ENCODE results near the gene XKR8. TPM values are rescaled to one million over a fixed set of nuclear protein-coding genes. Genes with fewer than 3 reads are reported as not detected.
"Not testable (repeated sequence)": the region's sequence is repeated elsewhere in the genome, so short reads cannot be mapped to it uniquely, and the experiment has no call there.

Gene XKR8
- total RNA-seq, 2 experiments from 2014 or later, result 3.4 to 3.6 TPM

DNA sequence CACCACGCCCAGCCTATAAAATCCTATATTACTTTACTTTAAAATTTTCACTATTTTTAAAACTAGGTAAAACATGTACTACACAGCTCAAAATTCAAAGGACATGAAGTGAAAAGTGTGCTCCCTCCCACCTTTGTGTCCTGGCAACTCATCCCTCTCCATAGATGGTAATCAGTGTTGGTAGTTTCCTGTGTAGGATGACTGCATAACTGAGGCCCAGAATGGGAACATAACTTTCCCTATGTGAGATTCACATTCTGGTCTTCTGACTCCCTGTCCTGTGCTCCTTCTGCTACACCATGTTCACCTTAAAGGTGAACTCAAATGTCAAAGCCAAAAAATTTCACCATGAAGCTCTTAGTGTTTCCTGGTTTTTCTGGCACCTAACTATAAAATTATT is 39.3 kb downstream of the XKR8 start:
- Mint-ChIP-seq H3K4me1 (ENCODE audit: low read depth) (no peaks in the 10 kb centered on the region), H3K27me3 (no peaks in the 10 kb centered on the region), H3K36me3 (ENCODE audit: low read depth) (peaks cover 26% of the 10 kb centered on the region), H3K4me3 (no peak overlapping the region), H3K27ac (no peak overlapping the region), H3K9me3 (no peaks in the 10 kb centered on the region)
- TF ChIP-seq, protein P1, sequence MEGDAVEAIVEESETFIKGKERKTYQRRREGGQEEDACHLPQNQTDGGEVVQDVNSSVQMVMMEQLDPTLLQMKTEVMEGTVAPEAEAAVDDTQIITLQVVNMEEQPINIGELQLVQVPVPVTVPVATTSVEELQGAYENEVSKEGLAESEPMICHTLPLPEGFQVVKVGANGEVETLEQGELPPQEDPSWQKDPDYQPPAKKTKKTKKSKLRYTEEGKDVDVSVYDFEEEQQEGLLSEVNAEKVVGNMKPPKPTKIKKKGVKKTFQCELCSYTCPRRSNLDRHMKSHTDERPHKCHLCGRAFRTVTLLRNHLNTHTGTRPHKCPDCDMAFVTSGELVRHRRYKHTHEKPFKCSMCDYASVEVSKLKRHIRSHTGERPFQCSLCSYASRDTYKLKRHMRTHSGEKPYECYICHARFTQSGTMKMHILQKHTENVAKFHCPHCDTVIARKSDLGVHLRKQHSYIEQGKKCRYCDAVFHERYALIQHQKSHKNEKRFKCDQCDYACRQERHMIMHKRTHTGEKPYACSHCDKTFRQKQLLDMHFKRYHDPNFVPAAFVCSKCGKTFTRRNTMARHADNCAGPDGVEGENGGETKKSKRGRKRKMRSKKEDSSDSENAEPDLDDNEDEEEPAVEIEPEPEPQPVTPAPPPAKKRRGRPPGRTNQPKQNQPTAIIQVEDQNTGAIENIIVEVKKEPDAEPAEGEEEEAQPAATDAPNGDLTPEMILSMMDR (IDR thresholded peaks at IDR 0.05), result no peak
- intact Hi-C loops (cut with micrococcal nuclease), result no loop called here
- DNase-seq, result no peak
- no peak for ATAC-seq
- POLR2A ChIA-PET, result no interaction called here
- CTCF ChIA-PET, result interaction anchor here (1.1 to 1.3 kb wide), 2 partner anchors 210 to 330 kb away, joined by 3 read pairs; no protein-coding TSS in a partner anchor

DNA sequence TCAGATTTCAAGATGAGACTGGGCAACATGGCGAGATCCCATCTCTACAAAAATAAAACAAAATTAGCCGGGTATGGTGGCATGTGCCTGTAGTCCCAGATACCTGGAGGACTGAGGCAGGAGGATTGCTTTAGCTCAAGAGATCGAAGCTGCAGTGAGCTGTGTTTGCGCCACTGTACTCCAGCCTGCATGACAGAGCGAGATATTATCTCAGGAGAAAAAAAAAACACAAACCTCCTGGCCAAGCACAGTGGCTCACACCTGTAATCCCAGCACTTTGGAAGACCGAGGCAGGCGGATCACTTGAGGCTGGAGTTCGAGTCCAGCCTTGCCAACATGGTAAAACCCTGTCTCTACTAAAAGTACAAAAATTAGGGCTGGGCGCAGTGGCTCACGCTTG is 42.8 kb downstream of the XKR8 start:
- no peak for DNase-seq
- no peak for ATAC-seq
- no peaks in the 10 kb centered on the region for H3K4me1 Mint-ChIP-seq (ENCODE audit: low read depth)
- no peak overlapping the region for H3K4me3 Mint-ChIP-seq
- ChIA-PET CTCF (interaction anchor here (1.6 kb wide), 1 partner anchor 62 kb away, joined by 4 read pairs; no protein-coding TSS in a partner anchor), POLR2A (interaction anchor here (1.0 kb wide), 1 partner anchor 10 kb away, joined by 4 read pairs; no protein-coding TSS in a partner anchor)
- H3K36me3 Mint-ChIP-seq (ENCODE audit: low read depth), result peaks cover 24% of the 10 kb centered on the region
- TF ChIP-seq, protein P1 (IDR thresholded peaks at IDR 0.05), result no peak
- intact Hi-C loops (cut with micrococcal nuclease), result no loop called here
- H3K9me3 Mint-ChIP-seq, result no peaks in the 10 kb centered on the region
- H3K27ac Mint-ChIP-seq, result no peak overlapping the region
- H3K27me3 Mint-ChIP-seq, result no peaks in the 10 kb centered on the region

DNA sequence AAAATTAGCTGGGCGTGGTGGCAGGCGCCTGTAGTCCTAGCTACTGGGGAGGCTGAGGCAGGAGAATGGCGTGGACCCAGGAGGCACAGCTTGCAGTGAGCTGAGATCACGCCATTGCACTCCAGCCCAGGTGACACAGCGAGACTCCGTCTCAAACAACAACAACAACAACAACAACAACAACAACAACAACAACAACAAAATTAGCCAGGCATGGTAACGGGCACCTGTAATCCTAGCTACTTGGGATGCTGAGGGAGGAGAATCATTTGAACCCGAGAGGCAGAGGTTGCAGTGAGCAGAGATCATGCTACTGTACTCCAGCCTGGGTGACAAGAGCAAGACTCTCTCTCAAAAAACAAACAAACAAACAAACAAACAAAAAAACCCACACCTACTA is 43.3 kb downstream of the XKR8 start:
- POLR2A ChIA-PET; H3K4me3 Mint-ChIP-seq; H3K4me1 Mint-ChIP-seq (ENCODE audit: low read depth); DNase-seq; intact Hi-C loops (cut with micrococcal nuclease); ATAC-seq; H3K27ac Mint-ChIP-seq; H3K9me3 Mint-ChIP-seq; H3K27me3 Mint-ChIP-seq: not testable (repeated sequence)
- CTCF ChIA-PET, result interaction anchor here (1.6 kb wide), 1 partner anchor 63 kb away, joined by 4 read pairs; no protein-coding TSS in a partner anchor
- H3K36me3 Mint-ChIP-seq (ENCODE audit: low read depth), result peaks cover 21% of the 10 kb centered on the region

DNA sequence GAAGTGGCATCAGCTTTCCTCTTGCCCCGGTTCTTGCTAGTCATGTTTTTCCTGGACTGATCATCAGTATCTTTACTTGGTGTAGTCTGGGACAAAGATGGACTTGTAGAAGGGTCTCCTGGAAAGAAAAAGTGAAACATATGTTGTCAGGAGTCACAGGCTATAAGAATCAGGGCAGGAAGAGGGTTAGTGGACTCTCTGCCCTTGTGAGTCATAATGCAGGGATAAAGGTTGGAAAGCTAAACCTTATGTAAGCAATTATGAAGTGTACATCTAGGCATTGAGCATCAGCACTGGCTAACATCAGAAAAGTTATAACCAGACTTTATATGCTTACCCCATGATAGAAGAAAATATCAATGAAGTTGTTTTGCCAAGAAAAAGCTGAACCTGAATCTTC is 51.2 kb downstream of the XKR8 start:
- intact Hi-C loops (cut with micrococcal nuclease), result no loop called here
- H3K27me3 Mint-ChIP-seq, result no peaks in the 10 kb centered on the region

More for the DNA sequence above, 51.2 kb downstream of the XKR8 start:
- peaks cover 18% of the 10 kb centered on the region for H3K36me3 Mint-ChIP-seq (ENCODE audit: low read depth)
- POLR2A ChIA-PET, result interaction anchor here (0.5 to 1.2 kb wide), 2 partner anchors 16 to 496 kb away, joined by 3 to 4 read pairs; no protein-coding TSS in a partner anchor
- no peaks in the 10 kb centered on the region for H3K4me1 Mint-ChIP-seq (ENCODE audit: low read depth)
- DNase-seq (no peak), ATAC-seq (no peak)
- TF ChIP-seq, protein P1 (IDR thresholded peaks at IDR 0.05), result no peak
- H3K27ac Mint-ChIP-seq, result no peak overlapping the region
- H3K9me3 Mint-ChIP-seq, result no peaks in the 10 kb centered on the region
- CTCF ChIA-PET, result no interaction called here
- H3K4me3 Mint-ChIP-seq, result no peak overlapping the region

Other genes starting within 250 kb of the XKR8 start
- 1 to 10 TPM; 6.9 to 7.9 TPM for gene FAM76A, start 234.0 kb upstream of the XKR8 start, total RNA-seq
- 10 to 100 TPM; 19.4 to 22.1 TPM for gene STX12, start 186.8 kb upstream of the XKR8 start, total RNA-seq
- gene PPP1R8, start 129.2 kb upstream of the XKR8 start, total RNA-seq, result 10 to 100 TPM; 50.2 to 54.4 TPM
- gene THEMIS2, start 87.4 kb upstream of the XKR8 start, total RNA-seq, result 10 to 100 TPM; 13.8 to 16.0 TPM
- 10 to 100 TPM; 61.6 to 67.2 TPM for gene RPA2, start 45.4 kb upstream of the XKR8 start, total RNA-seq
- under 1 TPM; 0.27 to 0.38 TPM for gene SMPDL3B, start 25.0 kb upstream of the XKR8 start, total RNA-seq
- 10 to 100 TPM; 34.6 to 34.9 TPM for gene EYA3, start 128.6 kb downstream of the XKR8 start, total RNA-seq
- under 1 TPM; 0.16 to 0.25 TPM for gene PTAFR, start 216.7 kb downstream of the XKR8 start, total RNA-seq

Measured in activated CD8-positive, alpha-beta T cell treated with anti-CD3 and anti-CD28 coated beads for 36 hours (primary cell).